SKM-1 (cell line): ENCODE results near the gene LTBR.
A peak's percentile ranks its signal among the peaks of the same experiment; 100 is the strongest.

Experiments used
- DNase-seq: peaks from one replicate; lab custom pipeline; 2025; ENCODE audit not compliant: unreplicated experiment; lab: John Stamatoyannopoulos, UW

LTBR gene

DNA sequence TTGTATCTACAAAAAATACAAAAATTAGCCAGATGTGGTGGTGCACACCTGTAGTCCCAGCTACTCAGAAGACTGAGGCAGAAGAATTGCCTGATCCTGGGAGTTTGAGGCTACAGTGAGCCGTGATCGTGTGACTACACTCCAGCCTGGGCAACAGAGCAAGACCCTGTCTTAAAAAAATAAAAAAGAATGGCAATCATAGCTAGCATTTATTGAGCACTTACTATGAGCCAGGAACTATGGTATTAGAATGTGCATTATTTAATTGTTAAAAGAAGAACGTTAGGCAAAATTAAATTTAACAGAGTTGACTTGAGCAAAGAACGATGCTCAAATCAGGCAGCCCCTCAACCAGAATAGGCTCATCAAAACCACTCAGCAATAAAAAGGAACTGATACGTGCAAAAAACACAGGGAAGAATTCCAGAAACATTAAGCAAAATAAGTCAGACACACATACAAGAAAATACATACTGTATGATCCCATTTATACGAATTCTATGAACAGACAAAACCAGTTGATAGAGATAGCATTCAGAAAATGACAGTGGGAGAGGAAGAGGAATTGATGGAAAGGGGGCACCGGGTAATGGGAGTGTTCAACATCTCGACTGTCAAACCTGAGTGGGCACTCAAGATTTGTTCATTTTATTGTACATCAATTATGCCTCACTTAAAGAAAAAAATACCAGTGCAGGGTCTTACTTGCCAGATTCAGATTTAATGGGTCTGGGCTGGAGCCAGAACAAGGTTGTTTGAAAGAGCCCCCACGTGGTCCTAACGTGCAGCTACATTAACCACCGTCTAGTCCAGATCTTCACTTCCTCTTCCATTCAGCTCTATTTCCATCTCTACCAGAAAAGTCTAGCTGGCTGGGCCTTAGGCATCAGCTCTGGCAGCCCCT is 16.6 kb upstream of the LTBR start:
- peak; percentile 47 for DNase-seq

DNA sequence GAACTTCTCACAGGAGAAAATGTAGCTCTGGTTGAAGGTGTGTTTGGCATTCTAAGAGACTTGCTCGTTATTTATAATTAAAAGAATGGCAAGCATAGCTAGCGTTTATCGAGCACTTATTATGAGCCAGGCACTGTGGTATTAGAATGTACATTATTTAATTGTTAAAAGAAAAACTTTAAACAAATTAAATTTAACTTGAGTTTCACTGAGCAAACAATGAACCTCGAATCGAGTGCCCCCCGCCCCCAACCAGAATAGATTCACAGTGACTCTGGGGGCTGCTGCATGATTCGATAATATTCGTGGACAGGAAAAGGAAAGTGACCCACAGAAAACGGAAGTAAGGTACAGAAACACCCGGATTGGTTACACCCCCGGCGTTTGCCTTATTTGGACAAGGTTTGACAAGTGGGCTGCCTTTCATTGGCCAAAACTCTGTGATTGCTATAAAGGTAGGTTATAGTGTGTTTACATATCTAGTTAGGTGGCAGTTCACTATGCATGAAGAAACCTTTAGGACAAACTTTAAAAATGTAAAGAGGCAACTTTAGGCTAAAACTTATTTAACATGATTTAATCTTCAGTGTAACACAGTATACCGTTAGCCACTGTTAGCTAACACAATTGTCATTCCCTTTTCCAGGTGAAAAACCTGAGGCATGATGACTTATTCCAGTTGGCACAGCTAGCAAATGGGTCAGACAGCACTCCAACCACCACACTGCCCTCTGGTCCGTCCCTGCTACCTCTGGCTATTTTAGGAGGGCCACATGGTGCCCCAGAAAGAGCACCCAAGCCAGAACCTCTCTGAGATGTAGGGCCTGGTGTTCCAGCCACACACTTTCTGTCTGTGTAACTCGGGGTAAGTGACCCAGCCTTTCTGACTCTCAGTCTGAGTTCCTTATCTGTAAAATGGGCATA is 15.7 kb upstream of the LTBR start:
- DNase-seq = peak; percentile 30

DNA sequence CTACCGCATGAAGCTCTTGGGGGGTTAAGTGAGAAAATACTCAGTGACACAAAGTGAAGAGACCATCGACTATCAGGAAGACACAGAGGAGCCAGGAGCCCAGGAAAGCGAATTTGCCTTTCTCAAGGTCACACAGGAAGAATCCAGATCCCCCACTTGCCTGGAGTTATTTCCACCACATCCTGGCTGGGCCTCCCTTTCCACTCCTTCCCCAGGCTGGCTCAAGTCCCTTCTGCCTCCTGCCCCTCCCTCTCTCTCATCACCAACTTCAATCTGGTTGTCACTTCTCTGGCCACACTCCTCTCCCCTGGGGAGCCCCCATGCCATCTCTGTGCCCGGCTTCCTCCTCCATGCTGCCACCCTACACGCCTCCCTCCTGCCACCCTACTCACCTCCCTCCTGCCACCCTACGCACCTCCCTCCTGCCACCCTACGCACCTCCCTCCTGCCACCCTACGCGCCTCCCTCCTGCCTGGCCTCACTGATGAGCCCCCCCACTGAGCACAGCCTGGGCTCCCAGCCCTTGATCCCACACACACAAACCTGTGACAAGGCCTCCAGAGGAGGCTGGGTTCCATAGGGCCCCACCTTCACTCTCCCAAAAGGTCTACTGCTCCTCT is 14.9 kb upstream of the LTBR start:
- DNase-seq = no peak

- DNase-seq = no peak
Observed at GRCh38 chr12:6369916-6370575, 13.9 kb upstream of the LTBR start.

GRCh38 chr12:6370576-6370935 is 13.4 kb upstream of the LTBR start:
- DNase-seq = no peak

DNA sequence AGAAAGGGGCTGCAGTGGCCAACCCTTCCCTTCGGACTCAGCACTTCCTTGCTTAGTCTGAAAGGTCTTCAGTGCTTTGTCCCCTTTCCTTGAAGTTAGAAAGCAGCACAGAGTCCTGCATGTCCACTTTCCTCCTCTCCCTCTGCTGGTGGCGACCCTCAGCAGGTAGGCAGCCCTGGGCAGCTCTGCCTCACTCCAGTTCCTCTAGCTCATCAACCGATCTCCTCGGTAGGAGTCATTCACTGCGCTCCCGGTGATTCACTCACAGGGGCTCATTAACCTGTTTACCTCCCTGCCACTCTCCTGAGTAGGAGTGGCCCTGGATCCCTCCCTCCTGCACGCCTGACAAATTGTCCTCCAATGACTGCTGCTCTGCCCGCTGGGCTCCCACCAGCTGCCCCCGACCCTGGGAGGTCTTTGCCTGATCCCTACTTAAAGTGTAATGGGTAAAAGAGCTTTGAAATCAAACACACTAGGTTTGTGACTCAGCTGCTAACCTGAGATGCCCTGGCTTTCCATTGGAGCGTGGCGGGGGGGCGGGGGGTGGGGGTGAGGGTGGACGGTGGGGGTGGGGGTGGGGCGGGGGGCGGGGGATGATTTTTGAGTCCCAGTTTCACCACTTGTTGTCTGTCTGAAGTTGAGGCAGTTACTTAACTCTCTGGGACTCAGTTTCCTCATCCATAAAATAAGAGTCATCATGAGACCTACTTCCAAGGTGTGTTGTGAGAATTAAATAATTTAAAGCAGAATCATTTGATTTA is 12.8 kb upstream of the LTBR start:
- DNase-seq = no peak

DNA sequence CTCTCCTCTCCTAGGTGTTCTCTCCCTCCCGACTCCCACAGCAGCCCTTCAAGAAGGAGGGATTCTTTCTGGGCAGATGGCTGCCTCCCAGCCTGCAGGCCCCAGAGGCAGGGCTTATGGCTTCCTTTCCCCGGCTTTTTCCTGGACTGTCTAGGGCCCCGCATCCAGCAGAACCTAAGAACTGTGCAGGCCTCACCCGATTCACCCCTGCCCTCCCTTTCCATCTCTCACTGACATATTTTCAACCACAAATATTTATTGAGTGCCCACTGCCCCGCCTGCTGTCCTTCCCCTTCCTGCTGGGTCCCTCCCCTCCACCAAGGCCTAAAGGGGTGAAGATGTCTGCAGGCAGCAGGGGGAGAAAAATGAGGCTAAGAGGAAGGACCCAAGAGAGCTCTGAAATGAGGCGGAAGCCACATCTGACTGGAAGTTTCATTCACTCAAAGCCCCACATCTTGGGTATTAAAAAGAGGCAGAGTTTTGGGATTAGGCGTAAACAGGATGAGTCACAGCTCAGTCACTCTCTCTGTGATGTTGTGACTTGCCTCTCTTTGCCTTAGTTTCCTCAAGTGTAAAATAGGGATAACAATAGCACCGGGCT is 11.5 kb upstream of the LTBR start:
- no peak for DNase-seq

GRCh38 chr12:6373022-6373787 is 10.8 kb upstream of the LTBR start:
- no peak for DNase-seq

DNA sequence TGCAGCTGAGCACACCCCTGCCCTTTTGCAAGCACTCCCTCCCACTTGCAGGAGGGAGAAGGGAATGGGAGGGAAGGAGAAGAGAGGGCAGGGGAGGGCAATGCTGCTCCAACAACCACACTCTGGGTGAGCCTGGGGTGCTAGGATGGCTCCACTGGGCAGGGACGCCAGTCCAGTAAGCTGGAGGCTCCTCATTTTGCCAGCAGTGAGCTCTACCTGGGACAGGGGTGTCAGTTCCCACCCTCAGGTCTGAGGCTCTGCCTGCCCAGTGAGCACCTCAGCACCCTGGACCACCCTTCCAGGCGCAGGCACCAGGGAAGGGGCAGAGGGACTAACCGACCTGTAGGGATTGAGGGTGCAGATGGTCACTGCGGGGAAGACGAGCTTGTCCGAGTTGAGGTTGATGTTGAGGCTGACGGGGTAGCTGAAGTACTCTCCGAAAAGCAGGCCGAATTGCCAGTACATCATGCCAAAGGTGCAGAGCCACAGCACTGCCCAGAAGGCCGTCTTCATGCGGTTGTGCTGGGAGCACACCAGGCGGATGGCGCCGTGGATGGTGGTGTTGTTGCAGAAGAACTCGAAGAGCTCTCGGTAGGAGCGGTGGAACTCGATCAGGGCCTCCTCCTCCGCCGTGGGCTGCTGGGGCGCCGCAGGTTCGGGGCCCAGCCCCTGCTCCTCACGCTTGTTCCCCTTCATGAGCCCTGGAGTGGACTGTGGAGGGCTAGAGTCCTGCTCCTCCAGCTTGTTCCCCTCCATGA is 9.8 kb upstream of the LTBR start:
- no peak for DNase-seq

DNA sequence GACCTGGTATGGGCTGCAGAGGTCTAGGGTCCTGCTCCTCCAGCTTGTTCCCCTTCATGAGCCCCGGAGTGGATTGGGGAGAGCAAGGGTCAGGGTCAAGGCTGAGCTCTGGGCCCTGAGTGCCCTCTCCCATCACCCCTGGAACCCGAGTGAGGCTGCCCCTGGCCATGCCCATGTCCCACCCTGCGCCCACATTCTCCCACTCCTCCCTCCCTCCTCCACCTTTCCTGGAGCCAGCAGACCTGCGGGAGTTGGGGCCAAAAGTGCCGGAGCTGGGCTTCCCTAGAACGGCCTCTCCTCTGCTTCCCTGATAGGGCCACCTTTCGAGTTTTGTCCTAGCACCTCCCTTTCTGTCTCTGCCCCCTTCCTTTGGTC is 9.2 kb upstream of the LTBR start:
- DNase-seq = no peak

GRCh38 chr12:6375269-6376078 is 8.5 kb upstream of the LTBR start, which contains the start of gene SCNN1A:
Gene SCNN1A (minus strand): TSS chr12:6375563. CDS start chr12:6374783, 780 bp downstream.
- no peak for DNase-seq

DNA sequence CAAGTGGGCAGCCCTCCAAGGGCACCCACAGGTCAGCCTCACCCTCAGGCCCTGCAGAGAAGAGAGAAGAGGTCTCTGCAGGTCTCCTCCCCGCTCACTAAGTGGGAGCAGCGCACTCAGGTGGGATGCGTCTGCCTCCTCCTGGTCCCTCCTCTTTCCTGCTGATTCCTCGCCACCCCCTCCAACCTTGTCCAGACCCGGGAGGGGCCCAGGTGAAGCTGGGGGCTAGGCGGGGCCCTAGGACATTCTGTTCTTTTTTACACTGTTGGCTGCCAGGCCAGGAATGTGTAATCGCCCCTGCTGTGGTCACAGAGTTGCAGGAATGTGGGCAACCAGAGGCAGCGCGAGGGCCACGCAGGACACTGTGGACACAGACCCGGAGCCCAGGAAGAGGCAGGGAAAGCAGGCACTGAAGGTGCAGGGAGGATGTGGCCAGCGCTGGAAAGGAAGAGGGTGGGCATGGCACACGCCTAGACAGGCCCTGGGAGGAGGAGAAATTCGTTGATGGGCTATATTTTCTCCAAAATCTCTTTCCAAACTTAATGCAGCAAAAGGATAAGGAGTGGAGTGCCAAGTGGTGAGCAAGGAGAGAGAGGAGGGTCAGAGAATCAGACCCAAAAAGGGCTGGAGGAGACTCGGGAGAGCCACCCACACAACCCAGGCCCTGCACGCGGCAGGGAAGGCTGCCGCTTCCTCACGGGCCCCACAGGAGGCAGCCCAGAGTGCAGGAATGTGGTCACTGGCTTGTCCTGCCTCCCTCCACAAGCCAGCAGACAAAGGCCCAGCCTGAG is 7.7 kb upstream of the LTBR start:
- no peak for DNase-seq

DNA sequence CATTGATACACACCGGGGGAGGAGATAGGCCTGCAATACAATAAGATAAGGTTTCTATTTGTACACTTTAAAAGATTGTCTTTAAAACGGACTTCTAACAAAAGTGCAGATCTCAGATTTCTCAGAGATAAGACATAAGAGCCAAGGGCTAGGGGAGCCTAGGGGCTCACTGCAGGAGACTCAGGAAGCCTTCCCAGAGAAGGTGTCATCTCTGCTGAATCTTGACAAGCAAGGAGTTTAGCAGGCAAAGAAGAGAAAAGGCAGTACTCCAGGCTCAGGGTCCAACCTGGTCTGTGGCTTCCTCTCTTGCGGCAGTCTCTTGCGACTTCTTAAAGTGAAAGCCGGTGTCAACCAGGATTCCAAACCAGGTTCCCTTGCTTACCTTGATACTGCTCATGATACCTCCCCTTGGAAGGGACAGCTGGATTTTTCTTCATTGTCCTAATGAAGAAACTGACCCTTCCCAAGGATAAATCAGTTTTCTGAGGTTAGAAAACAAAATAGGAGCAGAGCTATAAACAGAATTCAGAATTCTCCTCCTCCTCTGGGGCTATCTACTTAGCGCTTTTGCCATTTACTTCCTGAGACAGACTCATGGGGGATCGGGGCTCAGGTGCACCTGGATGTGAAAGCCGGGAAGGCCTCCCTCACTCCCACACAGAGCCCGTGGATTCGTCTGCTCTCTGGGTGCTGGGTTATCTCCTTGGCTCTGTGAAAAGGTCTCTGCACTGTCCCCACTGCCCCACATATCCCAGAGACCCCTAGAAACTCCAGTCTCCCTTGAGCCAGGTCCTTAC is 6.9 kb upstream of the LTBR start:
- no peak for DNase-seq

GRCh38 chr12:6377667-6377994 is 6.3 kb upstream of the LTBR start:
- DNase-seq = no peak

DNA sequence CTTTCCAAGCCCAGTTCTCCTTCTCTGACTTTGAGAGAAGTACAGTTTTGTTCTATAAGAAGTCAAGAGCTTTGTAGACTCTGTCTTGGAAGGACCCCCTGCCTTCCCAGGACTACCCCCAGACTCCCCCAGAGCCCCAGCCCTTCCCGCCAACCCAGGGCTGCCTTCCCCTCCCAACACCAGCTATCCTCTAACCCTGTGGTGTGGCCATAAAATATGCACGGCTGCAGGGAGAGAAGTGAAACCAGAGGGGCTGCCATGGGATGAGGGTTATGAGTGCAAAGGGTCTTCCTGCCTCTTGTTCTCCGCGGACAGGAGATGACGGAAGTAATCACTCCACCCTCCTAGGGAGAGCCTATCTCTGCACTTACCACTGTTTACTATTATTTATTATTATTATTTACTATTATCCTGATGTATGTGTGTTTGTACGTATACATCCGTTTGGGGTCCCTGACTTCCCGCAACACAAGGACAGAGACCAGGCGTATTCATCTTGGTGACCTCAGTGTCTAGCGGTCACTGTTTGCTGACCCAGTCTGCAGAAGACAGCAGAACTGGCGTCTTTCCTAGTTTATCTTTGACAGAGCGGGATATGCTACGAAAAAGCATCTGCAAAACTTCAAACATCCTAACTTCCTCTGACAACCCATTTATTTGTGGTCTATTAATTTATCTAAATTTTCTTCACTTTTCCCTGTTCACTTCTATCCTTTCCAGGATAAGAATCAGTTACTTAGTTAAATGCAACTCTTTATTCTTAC is 5.1 kb upstream of the LTBR start:
- DNase-seq = no peak
